ENCODE measurements around the gene ANKS1A. TPM values are rescaled to one million over a fixed set of nuclear protein-coding genes. Genes with fewer than 3 reads are reported as not detected.

ANKS1A gene
- total and polyA plus RNA-seq, 12 donors, result 7.1 to 36.3 (median 29.9) TPM

DNA sequence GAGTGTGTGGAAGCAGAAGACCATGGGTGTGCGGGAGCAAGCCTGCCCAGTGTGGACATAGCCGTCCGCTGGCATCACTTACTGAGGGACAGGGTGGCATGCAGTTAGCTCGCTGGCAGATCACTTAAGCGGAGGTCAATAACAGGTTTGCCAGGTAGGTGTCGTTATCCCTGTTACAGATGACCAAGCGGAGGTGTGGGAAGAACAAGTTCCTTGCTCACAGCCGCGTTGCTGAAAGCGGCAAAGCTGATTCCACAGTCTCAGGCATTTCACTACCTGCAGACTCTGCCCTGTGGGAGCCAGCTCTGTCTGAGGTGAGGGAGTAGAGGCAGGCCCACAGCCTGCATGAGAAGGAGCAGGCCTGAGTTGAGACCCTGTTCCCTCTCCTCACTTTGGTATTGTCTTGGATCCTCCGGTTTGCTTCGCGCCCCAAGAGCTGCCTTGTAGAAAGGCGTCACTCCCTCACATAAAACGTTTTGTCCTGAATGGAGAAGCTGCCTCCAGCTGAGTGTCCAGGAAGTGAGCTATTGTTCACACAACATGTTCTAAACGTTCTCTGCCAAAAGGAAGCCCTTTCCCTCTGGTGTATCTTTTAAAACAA lies 155.2 kb downstream of the ANKS1A start:
- Histone ChIP-seq H3K9me3 (no peaks in the 10 kb centered on the region), H3K4me3 (no peak overlapping the region), H3K4me1 (peaks cover 32 to 100% (median 94%) of the 10 kb centered on the region in 9 donors), H3K36me3 (peaks cover 0 to 20% (median 0%) of the 10 kb centered on the region in 9 donors), H3K27me3 (no peaks in the 10 kb centered on the region), H3K27ac (peak overlapping the region; percentile 32 to 93 (median 82))
- peak; percentile 36 to 77 (median 64) for ATAC-seq
- TF ChIP-seq, protein P1, sequence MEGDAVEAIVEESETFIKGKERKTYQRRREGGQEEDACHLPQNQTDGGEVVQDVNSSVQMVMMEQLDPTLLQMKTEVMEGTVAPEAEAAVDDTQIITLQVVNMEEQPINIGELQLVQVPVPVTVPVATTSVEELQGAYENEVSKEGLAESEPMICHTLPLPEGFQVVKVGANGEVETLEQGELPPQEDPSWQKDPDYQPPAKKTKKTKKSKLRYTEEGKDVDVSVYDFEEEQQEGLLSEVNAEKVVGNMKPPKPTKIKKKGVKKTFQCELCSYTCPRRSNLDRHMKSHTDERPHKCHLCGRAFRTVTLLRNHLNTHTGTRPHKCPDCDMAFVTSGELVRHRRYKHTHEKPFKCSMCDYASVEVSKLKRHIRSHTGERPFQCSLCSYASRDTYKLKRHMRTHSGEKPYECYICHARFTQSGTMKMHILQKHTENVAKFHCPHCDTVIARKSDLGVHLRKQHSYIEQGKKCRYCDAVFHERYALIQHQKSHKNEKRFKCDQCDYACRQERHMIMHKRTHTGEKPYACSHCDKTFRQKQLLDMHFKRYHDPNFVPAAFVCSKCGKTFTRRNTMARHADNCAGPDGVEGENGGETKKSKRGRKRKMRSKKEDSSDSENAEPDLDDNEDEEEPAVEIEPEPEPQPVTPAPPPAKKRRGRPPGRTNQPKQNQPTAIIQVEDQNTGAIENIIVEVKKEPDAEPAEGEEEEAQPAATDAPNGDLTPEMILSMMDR (IDR thresholded peaks at IDR 0.05), result no peak
- WGBS, 2 donors, result 63 to 70% methylated on average over 16 of the region's 16 CpGs
- DNase-seq, result no peak
- intact Hi-C loops (cut with DNase I), result no loop called here

DNA sequence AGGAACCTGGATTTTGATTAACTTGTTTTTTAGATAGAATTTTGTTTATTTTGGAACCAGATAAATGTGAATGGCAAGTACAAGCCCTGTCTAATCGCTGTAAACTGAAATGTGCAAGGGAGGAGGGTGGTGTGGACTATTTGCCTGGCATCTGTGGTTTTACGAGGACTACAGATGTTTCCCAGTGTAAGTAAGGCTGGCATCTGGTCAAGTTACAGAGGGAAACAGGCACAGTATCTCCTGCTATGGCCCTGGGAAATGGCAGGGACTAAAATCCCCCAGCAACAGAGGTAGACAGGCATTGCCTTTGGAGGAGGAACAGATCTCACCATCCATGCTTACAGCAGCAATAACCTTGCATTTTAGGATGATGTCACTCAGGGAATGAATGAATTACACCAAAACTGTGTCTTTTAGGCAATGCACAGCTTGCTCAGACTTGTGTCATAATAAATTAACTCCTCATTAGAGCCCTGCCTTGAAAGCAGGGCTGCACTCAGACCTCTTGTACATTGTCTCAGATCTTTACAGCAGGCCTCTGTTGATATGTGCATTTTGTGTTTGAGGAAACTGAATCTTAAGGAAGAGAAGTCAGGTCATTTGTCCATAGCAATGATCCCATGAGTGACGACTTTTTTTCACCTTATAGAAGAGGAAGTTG lies 155.8 kb downstream of the ANKS1A start:
- no peak overlapping the region for H3K4me3 ChIP-seq
- H3K4me1 ChIP-seq, result peaks cover 37 to 100% (median 99%) of the 10 kb centered on the region in 9 donors
- H3K27ac ChIP-seq, result peak overlapping the region; percentile 24 to 93 (median 82)
- peaks cover 0 to 18% (median 0%) of the 10 kb centered on the region in 9 donors for H3K36me3 ChIP-seq
- 41 to 49% methylated on average over 3 of the region's 3 CpGs for WGBS, 2 donors
- no peak for DNase-seq
- peak in 7 of 8 donors; percentile 14 to 30 (median 20) for ATAC-seq
- H3K27me3 ChIP-seq, result no peaks in the 10 kb centered on the region
- TF ChIP-seq, protein P1 (IDR thresholded peaks at IDR 0.05), result no peak
- intact Hi-C loops (cut with DNase I), result loop anchor here in 1 of 10 donors (5.0 kb wide), 1 partner anchor 33 kb away; no protein-coding TSS in a partner anchor
- H3K9me3 ChIP-seq, result no peaks in the 10 kb centered on the region

DNA sequence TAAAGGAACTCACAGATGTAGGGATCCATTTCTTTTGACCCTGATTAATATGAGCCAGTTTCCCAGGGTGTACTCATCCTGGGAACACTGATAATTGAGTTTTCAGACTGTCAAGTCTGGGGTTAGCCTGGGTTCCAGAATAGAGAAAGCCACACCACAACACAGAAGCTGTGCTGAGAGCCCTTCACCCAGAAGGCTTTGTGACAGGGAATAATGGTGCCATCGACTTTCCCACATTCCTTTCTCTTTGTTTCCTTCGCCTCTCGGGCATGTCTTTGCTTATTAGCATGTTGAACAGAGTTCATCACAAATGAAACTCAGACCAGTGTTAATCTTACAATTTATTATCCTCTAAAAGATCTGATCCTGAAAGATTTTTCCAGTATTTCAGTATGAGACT lies 157.0 kb downstream of the ANKS1A start:
- H3K4me1 ChIP-seq, result peaks cover 40 to 100% (median 99%) of the 10 kb centered on the region in 9 donors
- no peaks in the 10 kb centered on the region for H3K27me3 ChIP-seq
- H3K36me3 ChIP-seq, result peaks cover 0 to 19% (median 0%) of the 10 kb centered on the region in 9 donors
- 50 to 51% methylated on average over 3 of the region's 3 CpGs for whole genome bisulfite sequencing, 2 donors
- no peak overlapping the region for H3K4me3 ChIP-seq
- H3K27ac ChIP-seq, result peak overlapping the region; percentile 31 to 93 (median 82)
- TF ChIP-seq, protein P1 (IDR thresholded peaks at IDR 0.05), result no peak
- DNase-seq, result no peak
- intact Hi-C loops (cut with DNase I), result loop anchor here in 2 of 10 donors (2.0 to 5.0 kb wide), 2 partner anchors 13 to 34 kb away; no protein-coding TSS in a partner anchor
- ATAC-seq, result no peak
- no peaks in the 10 kb centered on the region for H3K9me3 ChIP-seq

DNA sequence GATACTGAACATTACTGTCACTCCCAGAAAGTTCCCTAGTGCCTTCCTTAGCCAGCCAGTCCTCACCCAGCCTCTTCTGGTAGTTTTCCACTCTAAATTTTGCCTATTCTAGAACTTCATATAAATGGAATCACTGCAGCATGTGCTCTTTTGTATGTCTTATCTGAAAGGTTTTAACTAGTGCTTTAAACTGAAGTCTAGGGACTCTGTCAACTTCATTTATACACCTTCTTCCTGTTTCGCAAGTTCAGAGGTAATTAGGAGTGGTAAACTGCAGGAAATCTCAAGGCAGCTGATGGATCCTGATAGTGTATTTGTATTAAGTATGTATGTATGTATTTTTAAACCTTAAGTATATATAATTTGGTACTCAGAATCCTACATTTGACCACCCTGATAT lies 157.8 kb downstream of the ANKS1A start:
- peak overlapping the region; percentile 50 to 93 (median 82) for H3K27ac ChIP-seq
- DNase-seq (no peak), ATAC-seq (no peak)
- H3K27me3 ChIP-seq, result no peaks in the 10 kb centered on the region
- WGBS, 2 donors, result 55 to 73% methylated on average over 1 of the region's 1 CpG
- TF ChIP-seq, protein P1 (IDR thresholded peaks at IDR 0.05), result no peak
- H3K4me1 ChIP-seq, result peaks cover 39 to 100% (median 95%) of the 10 kb centered on the region in 9 donors
- peaks cover 0 to 19% (median 0%) of the 10 kb centered on the region in 9 donors for H3K36me3 ChIP-seq
- intact Hi-C loops (cut with DNase I), result loop anchor here in 2 of 10 donors (2.0 to 5.0 kb wide), 2 partner anchors 14 to 35 kb away; no protein-coding TSS in a partner anchor
- H3K4me3 ChIP-seq, result no peak overlapping the region
- no peaks in the 10 kb centered on the region for H3K9me3 ChIP-seq
